GM12801 (cell line): Measurements from ENCODE around the gene LAMP2.

Experiments
- CTCF ChIP-seq: IDR thresholded peaks from one replicate; pipeline ENCODE4 v1.5.1; 2011; ENCODE audit warnings: control low read depth; ENCODE audit not compliant: insufficient read length; ENCODE audit errors: extremely low read depth

LAMP2 gene

GRCh38 chrX:120468071-120468470 lies 1.0 kb downstream of the LAMP2 start:
- TF ChIP-seq CTCF, result no peak

- TF ChIP-seq CTCF, result no peak
Observed at GRCh38 chrX:120464411-120464810, 4.7 kb downstream of the LAMP2 start.

GRCh38 chrX:120463241-120463640 lies 5.9 kb downstream of the LAMP2 start:
- no peak for TF ChIP-seq CTCF

- no peak for TF ChIP-seq CTCF
Observed at GRCh38 chrX:120462370-120462769, 6.7 kb downstream of the LAMP2 start.

GRCh38 chrX:120459309-120459708 lies 9.8 kb downstream of the LAMP2 start:
- TF ChIP-seq CTCF, result no peak

GRCh38 chrX:120457766-120458180 lies 11.3 kb downstream of the LAMP2 start:
- no peak for TF ChIP-seq CTCF

GRCh38 chrX:120456973-120457372 lies 12.1 kb downstream of the LAMP2 start:
- TF ChIP-seq CTCF, result no peak

GRCh38 chrX:120453985-120454384 lies 15.1 kb downstream of the LAMP2 start:
- no peak for TF ChIP-seq CTCF
